DOHH2 (cell line): Measurements from ENCODE around the gene RAPGEF5.

Experiments
- EZH2phosphoT487 ChIP-seq: fragments of 200-600 bp; sonication (generic); IDR thresholded peaks from 2 replicates; pipeline ENCODE4 v1.6.1; 2017; ENCODE audit warnings: borderline replicate concordance, mild to moderate bottlenecking, antibody characterized with exemption, low read length, moderate library complexity, mixed read lengths
- TF ChIP-seq, protein P1 (sequence below): fragments of 200-600 bp; sonication (generic); IDR thresholded peaks from one replicate; pipeline ENCODE4 v1.5.1; 2014; ENCODE audit warnings: antibody characterized with exemption, mild to moderate bottlenecking, low read depth, low read length; ENCODE audit not compliant: poor library complexity, severe bottlenecking

- TF ChIP-seq, protein P1, sequence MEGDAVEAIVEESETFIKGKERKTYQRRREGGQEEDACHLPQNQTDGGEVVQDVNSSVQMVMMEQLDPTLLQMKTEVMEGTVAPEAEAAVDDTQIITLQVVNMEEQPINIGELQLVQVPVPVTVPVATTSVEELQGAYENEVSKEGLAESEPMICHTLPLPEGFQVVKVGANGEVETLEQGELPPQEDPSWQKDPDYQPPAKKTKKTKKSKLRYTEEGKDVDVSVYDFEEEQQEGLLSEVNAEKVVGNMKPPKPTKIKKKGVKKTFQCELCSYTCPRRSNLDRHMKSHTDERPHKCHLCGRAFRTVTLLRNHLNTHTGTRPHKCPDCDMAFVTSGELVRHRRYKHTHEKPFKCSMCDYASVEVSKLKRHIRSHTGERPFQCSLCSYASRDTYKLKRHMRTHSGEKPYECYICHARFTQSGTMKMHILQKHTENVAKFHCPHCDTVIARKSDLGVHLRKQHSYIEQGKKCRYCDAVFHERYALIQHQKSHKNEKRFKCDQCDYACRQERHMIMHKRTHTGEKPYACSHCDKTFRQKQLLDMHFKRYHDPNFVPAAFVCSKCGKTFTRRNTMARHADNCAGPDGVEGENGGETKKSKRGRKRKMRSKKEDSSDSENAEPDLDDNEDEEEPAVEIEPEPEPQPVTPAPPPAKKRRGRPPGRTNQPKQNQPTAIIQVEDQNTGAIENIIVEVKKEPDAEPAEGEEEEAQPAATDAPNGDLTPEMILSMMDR: no peak
- no peak for TF ChIP-seq EZH2phosphoT487
These were observed 17.0 kb upstream of the RAPGEF5 start for GRCh38 chr7:22373911-22374310.
